Keratinocyte (primary cell): ENCODE results near the gene NLRP6. TPM values are rescaled to one million over a fixed set of nuclear protein-coding genes. Genes with fewer than 3 reads are reported as not detected.
"Not testable (repeated sequence)": the region's sequence is repeated elsewhere in the genome, so short reads cannot be mapped to it uniquely, and the experiment has no call there.

ENCODE experiments used
- DNase-seq: peaks from one replicate; pipeline ENCODE4 v3.0.0-alpha.2; 2011; ENCODE audit warnings: low read depth, missing footprints, low spot score
- FAIRE-seq: peaks from 2 replicates; lab custom pipeline; 2011; peaks lifted over from hg19 to GRCh38; lab: Jason Lieb, UNC
- H2AFZ ChIP-seq: 2 replicates; pipeline ENCODE4 v1.6.0; 2012; ENCODE audit warnings: low read length, control low read depth, inconsistent platforms; ENCODE audit not compliant: control insufficient read depth
- H3K27ac ChIP-seq: 2 replicates; pipeline ENCODE4 v1.5.1; 2011; ENCODE audit warnings: low read length; ENCODE audit not compliant: control insufficient read depth, insufficient read depth
- H3K27me3 ChIP-seq: 3 replicates; pipeline ENCODE4 v1.6.0; 2011; ENCODE audit warnings: low read length; ENCODE audit not compliant: control insufficient read depth, insufficient read depth; ENCODE audit errors: extremely low read depth
- H3K36me3 ChIP-seq, 2 experiments: 2 replicates in 1 of 2; 3 replicates in 1 of 2; pipeline ENCODE4 v1.5.1; 2011; ENCODE audit warnings: low read length in 2 of 2, mild to moderate bottlenecking in 1 of 2; ENCODE audit not compliant: control insufficient read depth in 2 of 2, insufficient read depth in 2 of 2; ENCODE audit errors: extremely low read depth in 1 of 2
- H3K4me1 ChIP-seq: 3 replicates; pipeline ENCODE4 v1.5.1; 2011; ENCODE audit warnings: low read length; ENCODE audit not compliant: control insufficient read depth, insufficient read depth; ENCODE audit errors: extremely low read depth
- H3K4me2 ChIP-seq: 3 replicates; pipeline ENCODE4 v1.6.0; 2011; ENCODE audit warnings: low read depth, low read length; ENCODE audit not compliant: control insufficient read depth, insufficient read depth; ENCODE audit errors: extremely low read depth
- H3K4me3 ChIP-seq, 3 experiments: fragments of 200-600 bp in 1 of 3; sonication (generic) in 1 of 3; 2 replicates in 2 of 3; 3 replicates in 1 of 3; pipeline ENCODE4 v1.5.1; 2011 to 2016; ENCODE audit warnings: low read length in 3 of 3, mild to moderate bottlenecking in 3 of 3, control low read depth in 2 of 3, inconsistent platforms in 1 of 3, low read depth in 1 of 3, mixed read lengths in 1 of 3, mixed run types in 1 of 3, moderate library complexity in 1 of 3; ENCODE audit not compliant: control insufficient read depth in 2 of 3, insufficient read depth in 2 of 3; ENCODE audit errors: extremely low read depth in 1 of 3
- H3K79me2 ChIP-seq: 2 replicates; pipeline ENCODE4 v1.6.0; 2012; ENCODE audit warnings: low read length; ENCODE audit not compliant: control insufficient read depth, insufficient read depth
- H3K9ac ChIP-seq: 3 replicates; pipeline ENCODE4 v1.6.0; 2011; ENCODE audit warnings: low read length; ENCODE audit not compliant: control insufficient read depth, insufficient read depth; ENCODE audit errors: extremely low read depth
- H3K9me1 ChIP-seq: 3 replicates; pipeline ENCODE4 v1.6.0; 2011; ENCODE audit warnings: low read length; ENCODE audit not compliant: control insufficient read depth, insufficient read depth; ENCODE audit errors: extremely low read depth
- H3K9me3 ChIP-seq: 2 replicates; pipeline ENCODE4 v1.5.1; 2012; ENCODE audit warnings: low read depth, low read length; ENCODE audit not compliant: control insufficient read depth
- H4K20me1 ChIP-seq: 3 replicates; pipeline ENCODE4 v1.6.0; 2011; ENCODE audit warnings: low read length; ENCODE audit not compliant: control insufficient read depth, insufficient read depth; ENCODE audit errors: extremely low read depth
- EZH2 ChIP-seq: IDR thresholded peaks from one replicate; pipeline ENCODE4 v1.6.1; 2012; ENCODE audit warnings: inconsistent platforms, mild to moderate bottlenecking, low read length, moderate library complexity
- dilution Hi-C: fragments of 300-500 bp; cut with MboI; formaldehyde crosslinking; loops from one replicate; pipeline ENCODE4 v1.7.0; 2020; ENCODE audit warnings: low sequenced_read_pairs; ENCODE audit not compliant: extremely low pct_ligation_motif_present
- polyA plus RNA-seq, 5 experiments: library from polyadenylated mRNA; depleted of rRNA in 3 of 5; stranded (reverse) in 3 of 5; stranded (forward) in 1 of 5; unstranded in 1 of 5; fragments of >200 nt; gene quantifications; 1 replicate in 1 of 5; 2 replicates in 3 of 5; 3 replicates in 1 of 5; pipeline versions ENCODE4 v1.2.1 to v1.2.3, GENCODE V29; 2011 to 2012; ENCODE audit warnings: missing spikeins in 2 of 5, low read depth in 1 of 5, low replicate concordance in 1 of 5
- TF ChIP-seq, protein P1 (sequence below), 3 experiments: IDR thresholded peaks in 1 of 3; conservative IDR thresholded peaks in 1 of 3; optimal IDR thresholded peaks in 1 of 3; 2 replicates in 2 of 3; 3 replicates in 1 of 3; pipeline versions ENCODE3 to v1.5.1; 2011; ENCODE audit warnings: low read length in 3 of 3, mild to moderate bottlenecking in 3 of 3, moderate library complexity in 2 of 3, control low read depth in 1 of 3, inconsistent platforms in 1 of 3; ENCODE audit not compliant: insufficient read depth in 2 of 3; ENCODE audit errors: extremely low read depth in 1 of 3

NLRP6 gene
- polyA plus RNA-seq, 1 donor (not counting 4 experiments of a cell fraction or from before 2014, with no cell fraction given), result not detected

DNA sequence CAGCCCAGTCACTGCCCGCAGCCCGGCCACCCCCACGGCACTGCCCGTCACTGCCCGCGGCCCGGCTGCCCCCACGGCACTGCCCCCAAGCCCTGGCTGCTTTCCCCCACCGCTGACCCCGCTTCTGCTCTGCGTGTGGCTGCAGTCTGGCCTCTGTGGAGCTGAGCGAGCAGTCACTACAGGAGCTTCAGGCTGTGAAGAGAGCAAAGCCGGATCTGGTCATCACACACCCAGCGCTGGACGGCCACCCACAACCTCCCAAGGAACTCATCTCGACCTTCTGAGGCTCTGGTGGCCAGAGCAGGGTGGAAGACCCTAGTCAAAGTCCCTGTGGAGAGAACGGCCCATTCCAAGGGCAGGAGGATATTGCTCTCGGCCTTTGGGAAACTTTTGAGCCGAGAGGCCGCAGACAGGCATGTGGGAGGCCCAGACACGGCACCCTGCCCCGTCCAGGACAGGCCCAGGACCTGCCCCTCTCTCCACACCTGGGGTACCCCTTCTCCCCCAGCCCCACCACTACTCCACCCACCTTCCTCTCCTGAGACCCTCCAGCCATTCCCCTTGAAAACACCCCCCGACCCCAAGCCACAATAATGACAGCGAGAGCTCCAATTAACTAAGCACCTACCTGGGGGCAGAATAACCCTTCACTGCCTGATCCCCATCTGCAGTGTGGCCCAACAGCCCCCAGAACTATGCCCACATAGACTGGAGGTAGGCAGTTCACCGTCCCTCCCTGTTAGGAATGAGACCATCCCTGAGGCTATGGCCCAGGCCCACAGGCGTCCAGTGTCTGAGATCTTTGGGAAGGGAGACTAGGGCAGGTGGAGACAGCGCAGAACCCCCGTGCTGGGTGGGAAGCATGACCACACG, 7.0 kb downstream of the NLRP6 start:
- FAIRE-seq, result no peak
- H2AFZ ChIP-seq, result no peak overlapping the region
- H3K9me1 ChIP-seq, result no peaks in the 10 kb centered on the region
- no peak for TF ChIP-seq EZH2
- TF ChIP-seq, protein P1, sequence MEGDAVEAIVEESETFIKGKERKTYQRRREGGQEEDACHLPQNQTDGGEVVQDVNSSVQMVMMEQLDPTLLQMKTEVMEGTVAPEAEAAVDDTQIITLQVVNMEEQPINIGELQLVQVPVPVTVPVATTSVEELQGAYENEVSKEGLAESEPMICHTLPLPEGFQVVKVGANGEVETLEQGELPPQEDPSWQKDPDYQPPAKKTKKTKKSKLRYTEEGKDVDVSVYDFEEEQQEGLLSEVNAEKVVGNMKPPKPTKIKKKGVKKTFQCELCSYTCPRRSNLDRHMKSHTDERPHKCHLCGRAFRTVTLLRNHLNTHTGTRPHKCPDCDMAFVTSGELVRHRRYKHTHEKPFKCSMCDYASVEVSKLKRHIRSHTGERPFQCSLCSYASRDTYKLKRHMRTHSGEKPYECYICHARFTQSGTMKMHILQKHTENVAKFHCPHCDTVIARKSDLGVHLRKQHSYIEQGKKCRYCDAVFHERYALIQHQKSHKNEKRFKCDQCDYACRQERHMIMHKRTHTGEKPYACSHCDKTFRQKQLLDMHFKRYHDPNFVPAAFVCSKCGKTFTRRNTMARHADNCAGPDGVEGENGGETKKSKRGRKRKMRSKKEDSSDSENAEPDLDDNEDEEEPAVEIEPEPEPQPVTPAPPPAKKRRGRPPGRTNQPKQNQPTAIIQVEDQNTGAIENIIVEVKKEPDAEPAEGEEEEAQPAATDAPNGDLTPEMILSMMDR (optimal IDR thresholded peaks at IDR 0.05 in 1 of 3, IDR thresholded peaks at IDR 0.05 in 1 of 3, conservative IDR thresholded peaks at IDR 0.05 in 1 of 3; ENCODE audit: extremely low read depth in 1 of 3, insufficient read depth in 2 of 3, low read length in 3 of 3), result no peak
- peaks cover 60% of the 10 kb centered on the region for H3K27me3 ChIP-seq
- H3K27ac ChIP-seq, result no peak overlapping the region
- DNase-seq, result no peak
- no peaks in the 10 kb centered on the region for H3K36me3 ChIP-seq
- no peaks in the 10 kb centered on the region for H4K20me1 ChIP-seq
- H3K4me3 ChIP-seq, result no peak overlapping the region
- H3K79me2 ChIP-seq, result no peaks in the 10 kb centered on the region
- dilution Hi-C loops, result no loop called here
- no peak overlapping the region for H3K9ac ChIP-seq
- no peak overlapping the region for H3K4me2 ChIP-seq
- H3K9me3 ChIP-seq, result no peaks in the 10 kb centered on the region
- H3K4me1 ChIP-seq, result peaks cover 7% of the 10 kb centered on the region

DNA sequence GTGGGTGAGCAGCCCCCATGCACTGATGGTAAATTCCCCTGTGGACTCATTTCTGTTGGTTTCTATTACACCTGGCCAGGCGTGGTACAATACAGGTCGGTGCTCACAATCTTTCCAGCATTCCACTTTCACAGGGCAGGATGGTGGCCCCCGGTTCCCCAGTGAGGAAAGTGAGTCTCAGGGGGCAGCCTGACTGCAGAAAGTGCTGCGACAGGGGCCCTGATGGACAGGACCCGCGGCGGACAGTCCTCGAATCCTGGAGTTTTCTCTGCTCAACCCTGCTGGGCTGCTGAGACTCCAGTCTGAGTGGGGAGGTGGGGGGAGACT, 7.7 kb downstream of the NLRP6 start:
- Histone ChIP-seq H3K79me2 (no peaks in the 10 kb centered on the region), H3K9me3 (no peaks in the 10 kb centered on the region), H3K27ac (no peak overlapping the region), H3K4me3 (no peak overlapping the region), H3K4me2 (no peak overlapping the region), H3K9me1 (no peaks in the 10 kb centered on the region), H3K27me3 (peaks cover 54% of the 10 kb centered on the region), H3K36me3 (no peaks in the 10 kb centered on the region), H3K4me1 (peaks cover 7% of the 10 kb centered on the region), H3K9ac (no peak overlapping the region), H4K20me1 (no peaks in the 10 kb centered on the region), H2AFZ (no peak overlapping the region)
- FAIRE-seq, result no peak
- no peak for DNase-seq
- TF ChIP-seq EZH2, result no peak
- TF ChIP-seq, protein P1 (optimal IDR thresholded peaks at IDR 0.05 in 1 of 3, IDR thresholded peaks at IDR 0.05 in 1 of 3, conservative IDR thresholded peaks at IDR 0.05 in 1 of 3; ENCODE audit: extremely low read depth in 1 of 3, insufficient read depth in 2 of 3, low read length in 3 of 3), result no peak
- dilution Hi-C loops, result no loop called here

- H4K20me1 ChIP-seq, H3K9me3 ChIP-seq, H3K4me1 ChIP-seq, H3K4me3 ChIP-seq, FAIRE-seq, DNase-seq, H3K27ac ChIP-seq, H3K4me2 ChIP-seq, H3K9me1 ChIP-seq, H2AFZ ChIP-seq, H3K36me3 ChIP-seq, H3K9ac ChIP-seq, dilution Hi-C loops, H3K79me2 ChIP-seq: not testable (repeated sequence)
- peaks cover 40% of the 10 kb centered on the region for H3K27me3 ChIP-seq
Observed at GRCh38 chr11:286977-287820, 9.0 kb downstream of the NLRP6 start.
